ENCODE data around the gene CELF1. TPM values are rescaled to one million over a fixed set of nuclear protein-coding genes. Genes with fewer than 3 reads are reported as not detected.
"Not testable (repeated sequence)": the region's sequence is repeated elsewhere in the genome, so short reads cannot be mapped to it uniquely, and the experiment has no call there.

Gene CELF1
- total RNA-seq, 1 experiment from 2014 or later = 173 TPM

- no peak overlapping the region for H3K27ac Mint-ChIP-seq (ENCODE audit: low read depth, unreplicated experiment)
- CTCF ChIA-PET = interaction anchor here (1.0 kb wide), 1 partner anchor 88 kb away, joined by 4 read pairs; no protein-coding TSS in a partner anchor
These were observed 91.1 kb downstream of the CELF1 start for GRCh38 chr11:47461876-47462275.

DNA sequence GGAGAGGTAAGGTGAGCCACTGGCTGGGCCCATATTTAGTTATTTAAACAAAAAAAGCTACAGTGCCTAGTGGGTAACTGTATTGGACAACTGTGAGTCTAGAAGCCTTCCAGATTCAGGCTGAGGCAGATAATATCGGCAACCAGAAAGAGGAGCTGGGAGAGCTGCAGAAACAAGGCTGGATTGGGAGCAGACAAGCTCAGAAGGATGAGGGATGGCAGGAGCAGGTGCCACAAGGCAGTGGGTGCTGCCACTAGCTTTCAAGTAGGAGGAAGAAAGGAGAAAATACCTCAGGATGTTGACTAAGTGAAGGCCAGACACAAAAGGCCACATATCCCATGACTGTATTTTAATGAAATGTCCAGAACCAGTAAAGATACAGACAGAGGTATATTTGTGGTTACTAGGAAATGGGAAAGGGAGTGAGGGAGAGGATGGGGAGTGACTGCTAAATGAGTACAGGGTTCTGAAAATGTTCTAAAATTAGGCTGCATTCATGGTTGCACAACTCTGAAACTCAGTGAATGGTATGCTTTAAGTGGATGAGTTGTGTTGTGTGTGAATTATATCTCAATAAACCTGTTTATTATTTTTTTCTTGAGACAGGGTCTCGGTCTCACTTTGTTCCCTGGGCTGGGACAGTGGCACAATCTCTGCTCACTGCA, 92.2 kb downstream of the CELF1 start:
- BruUV-seq (replicated peaks) = no TSS peak
- H3K27me3 Mint-ChIP-seq (ENCODE audit: insufficient read depth, unreplicated experiment) = no peaks in the 10 kb centered on the region
- peaks cover 56% of the 10 kb centered on the region for H3K36me3 Mint-ChIP-seq (ENCODE audit: insufficient read depth, unreplicated experiment)
- H3K27ac Mint-ChIP-seq (ENCODE audit: low read depth, unreplicated experiment) = no peak overlapping the region
- H3K4me3 Mint-ChIP-seq (ENCODE audit: unreplicated experiment) = no peak overlapping the region
- H3K9me3 Mint-ChIP-seq (ENCODE audit: unreplicated experiment) = no peaks in the 10 kb centered on the region
- TF ChIP-seq, protein P1, sequence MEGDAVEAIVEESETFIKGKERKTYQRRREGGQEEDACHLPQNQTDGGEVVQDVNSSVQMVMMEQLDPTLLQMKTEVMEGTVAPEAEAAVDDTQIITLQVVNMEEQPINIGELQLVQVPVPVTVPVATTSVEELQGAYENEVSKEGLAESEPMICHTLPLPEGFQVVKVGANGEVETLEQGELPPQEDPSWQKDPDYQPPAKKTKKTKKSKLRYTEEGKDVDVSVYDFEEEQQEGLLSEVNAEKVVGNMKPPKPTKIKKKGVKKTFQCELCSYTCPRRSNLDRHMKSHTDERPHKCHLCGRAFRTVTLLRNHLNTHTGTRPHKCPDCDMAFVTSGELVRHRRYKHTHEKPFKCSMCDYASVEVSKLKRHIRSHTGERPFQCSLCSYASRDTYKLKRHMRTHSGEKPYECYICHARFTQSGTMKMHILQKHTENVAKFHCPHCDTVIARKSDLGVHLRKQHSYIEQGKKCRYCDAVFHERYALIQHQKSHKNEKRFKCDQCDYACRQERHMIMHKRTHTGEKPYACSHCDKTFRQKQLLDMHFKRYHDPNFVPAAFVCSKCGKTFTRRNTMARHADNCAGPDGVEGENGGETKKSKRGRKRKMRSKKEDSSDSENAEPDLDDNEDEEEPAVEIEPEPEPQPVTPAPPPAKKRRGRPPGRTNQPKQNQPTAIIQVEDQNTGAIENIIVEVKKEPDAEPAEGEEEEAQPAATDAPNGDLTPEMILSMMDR (IDR thresholded peaks at IDR 0.05; ENCODE audit: unreplicated experiment) = no peak
- peaks cover 5% of the 10 kb centered on the region for H3K4me1 Mint-ChIP-seq (ENCODE audit: insufficient read depth, unreplicated experiment)
- intact Hi-C loops (cut with micrococcal nuclease) = no loop called here
- CTCF ChIA-PET = interaction anchor here (0.5 to 0.6 kb wide), 2 partner anchors 15 to 33 kb away, joined by 4 to 5 read pairs; no protein-coding TSS in a partner anchor
- POLR2A ChIA-PET = interaction anchor here (0.6 kb wide), 1 partner anchor 126 kb away, joined by 4 read pairs; no protein-coding TSS in a partner anchor
- no peak for DNase-seq (ENCODE audit: unreplicated experiment)

More at GRCh38 chr11:47461876-47462275, 91.1 kb downstream of the CELF1 start:
- peaks cover 8% of the 10 kb centered on the region for H3K4me1 Mint-ChIP-seq (ENCODE audit: insufficient read depth, unreplicated experiment)
- POLR2A ChIA-PET = interaction anchor here (0.6 kb wide), 2 partner anchors 53 to 648 kb away, joined by 3 read pairs; no protein-coding TSS in a partner anchor
- H3K27me3 Mint-ChIP-seq (ENCODE audit: insufficient read depth, unreplicated experiment) = no peaks in the 10 kb centered on the region
- TF ChIP-seq, protein P1 (IDR thresholded peaks at IDR 0.05; ENCODE audit: unreplicated experiment) = no peak
- H3K36me3 Mint-ChIP-seq (ENCODE audit: insufficient read depth, unreplicated experiment) = peaks cover 54% of the 10 kb centered on the region
- DNase-seq (ENCODE audit: unreplicated experiment) = no peak
- no peaks in the 10 kb centered on the region for H3K9me3 Mint-ChIP-seq (ENCODE audit: unreplicated experiment)
- BruUV-seq (replicated peaks) = no TSS peak
- no peak overlapping the region for H3K4me3 Mint-ChIP-seq (ENCODE audit: unreplicated experiment)
- intact Hi-C loops (cut with micrococcal nuclease) = no loop called here

DNA sequence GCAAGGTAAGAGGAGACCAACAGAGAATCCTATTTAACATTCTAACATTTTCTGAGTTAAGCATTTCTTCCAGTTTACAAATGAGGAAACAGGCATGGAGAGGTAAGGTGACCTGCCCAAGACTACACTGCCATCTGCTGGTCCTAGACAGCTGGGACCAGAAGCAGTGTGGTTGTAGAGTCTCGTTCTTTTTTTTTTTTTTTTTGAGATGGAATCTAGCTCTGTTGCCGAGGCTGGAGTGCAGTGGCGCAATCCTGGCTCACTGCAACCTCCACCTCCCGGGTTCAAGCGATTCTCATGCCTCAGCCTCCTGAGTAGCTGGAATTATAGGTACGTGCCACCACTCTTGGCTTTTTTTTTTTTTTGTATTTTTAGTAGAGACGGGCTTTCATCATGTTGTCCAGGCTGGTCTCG, 98.7 kb downstream of the CELF1 start:
- H3K27ac Mint-ChIP-seq (ENCODE audit: low read depth, unreplicated experiment); BruUV-seq (replicated peaks); H3K4me1 Mint-ChIP-seq (ENCODE audit: insufficient read depth, unreplicated experiment); H3K27me3 Mint-ChIP-seq (ENCODE audit: insufficient read depth, unreplicated experiment); H3K4me3 Mint-ChIP-seq (ENCODE audit: unreplicated experiment); H3K9me3 Mint-ChIP-seq (ENCODE audit: unreplicated experiment): not testable (repeated sequence)
- CTCF ChIA-PET = interaction anchor here (0.6 to 4.7 kb wide), 18 partner anchors 8 to 586 kb away, joined by 3 to 38 read pairs (median 3); no protein-coding TSS in a partner anchor
- peak; percentile 85 for DNase-seq (ENCODE audit: unreplicated experiment)
- H3K36me3 Mint-ChIP-seq (ENCODE audit: insufficient read depth, unreplicated experiment) = peaks cover 25% of the 10 kb centered on the region
- TF ChIP-seq, protein P1 (IDR thresholded peaks at IDR 0.05; ENCODE audit: unreplicated experiment) = peak; percentile 74
- intact Hi-C loops (cut with micrococcal nuclease) = loop anchor here (1.0 to 2.0 kb wide), 2 partner anchors 45 to 80 kb away; partner anchors contain the start of gene SLC39A13
- POLR2A ChIA-PET = interaction anchor here (1.2 to 1.5 kb wide), 3 partner anchors 28 to 184 kb away, joined by 3 to 6 read pairs (median 5); partner anchors contain the start of gene PSMC3

DNA sequence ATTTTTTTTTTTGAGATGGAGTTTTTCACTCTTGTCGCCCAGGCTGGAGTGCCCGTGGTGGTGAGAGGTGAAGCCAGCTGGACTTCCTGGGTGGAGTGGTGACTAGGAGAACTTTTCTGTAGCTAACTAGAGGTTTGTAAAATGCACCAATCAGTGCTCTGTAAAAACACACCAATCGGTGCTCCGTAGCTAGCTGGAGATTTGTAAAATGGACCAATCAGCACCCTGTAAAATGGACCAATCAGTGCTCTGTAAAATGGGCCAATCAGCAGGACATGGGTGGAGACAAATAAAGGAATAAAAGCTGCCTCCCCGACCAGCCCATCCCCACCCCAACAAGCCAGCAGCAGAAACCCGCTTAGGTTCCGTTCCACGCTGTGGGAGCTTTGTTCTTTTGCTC, 99.6 kb downstream of the CELF1 start:
- no peak for DNase-seq (ENCODE audit: unreplicated experiment)
- Mint-ChIP-seq H3K27me3 (ENCODE audit: insufficient read depth, unreplicated experiment) (no peaks in the 10 kb centered on the region), H3K9me3 (ENCODE audit: unreplicated experiment) (no peaks in the 10 kb centered on the region), H3K4me1 (ENCODE audit: insufficient read depth, unreplicated experiment) (no peaks in the 10 kb centered on the region), H3K4me3 (ENCODE audit: unreplicated experiment) (no peak overlapping the region), H3K36me3 (ENCODE audit: insufficient read depth, unreplicated experiment) (peaks cover 22% of the 10 kb centered on the region), H3K27ac (ENCODE audit: low read depth, unreplicated experiment) (no peak overlapping the region)
- BruUV-seq (replicated peaks) = no TSS peak
- intact Hi-C loops (cut with micrococcal nuclease) = no loop called here
- TF ChIP-seq, protein P1 (IDR thresholded peaks at IDR 0.05; ENCODE audit: unreplicated experiment) = no peak
- POLR2A ChIA-PET = interaction anchor here (0.6 to 1.5 kb wide), 4 partner anchors 17 to 264 kb away, joined by 3 read pairs; no protein-coding TSS in a partner anchor
- CTCF ChIA-PET = interaction anchor here (0.6 to 4.7 kb wide), 9 partner anchors 10 to 625 kb away, joined by 3 to 38 read pairs (median 3); no protein-coding TSS in a partner anchor

All from MCF 10A (cell line).